Testis (tissue), 2 donors: ENCODE measurements around the gene CDK15.

Source experiments
- POLR2A ChIP-seq: fragments of 450-650 bp; IDR thresholded peaks from one replicate; pipeline ENCODE4 v1.6.1; 2017; ENCODE audit warnings: antibody characterized with exemption, mild to moderate bottlenecking, moderate library complexity
- TF ChIP-seq, protein P1 (sequence below), 3 experiments: fragments of 450-650 bp in 2 of 3; fragments of 200-600 bp in 1 of 3; sonication (generic) in 1 of 3; IDR thresholded peaks; one replicate each; pipeline ENCODE4 v1.5.1; 2016 to 2019; ENCODE audit warnings: antibody characterized with exemption in 3 of 3, mild to moderate bottlenecking in 2 of 3, moderate library complexity in 1 of 3

GRCh38 chr2:201862843-201863242 lies 56.5 kb downstream of the CDK15 start:
- TF ChIP-seq, protein P1, sequence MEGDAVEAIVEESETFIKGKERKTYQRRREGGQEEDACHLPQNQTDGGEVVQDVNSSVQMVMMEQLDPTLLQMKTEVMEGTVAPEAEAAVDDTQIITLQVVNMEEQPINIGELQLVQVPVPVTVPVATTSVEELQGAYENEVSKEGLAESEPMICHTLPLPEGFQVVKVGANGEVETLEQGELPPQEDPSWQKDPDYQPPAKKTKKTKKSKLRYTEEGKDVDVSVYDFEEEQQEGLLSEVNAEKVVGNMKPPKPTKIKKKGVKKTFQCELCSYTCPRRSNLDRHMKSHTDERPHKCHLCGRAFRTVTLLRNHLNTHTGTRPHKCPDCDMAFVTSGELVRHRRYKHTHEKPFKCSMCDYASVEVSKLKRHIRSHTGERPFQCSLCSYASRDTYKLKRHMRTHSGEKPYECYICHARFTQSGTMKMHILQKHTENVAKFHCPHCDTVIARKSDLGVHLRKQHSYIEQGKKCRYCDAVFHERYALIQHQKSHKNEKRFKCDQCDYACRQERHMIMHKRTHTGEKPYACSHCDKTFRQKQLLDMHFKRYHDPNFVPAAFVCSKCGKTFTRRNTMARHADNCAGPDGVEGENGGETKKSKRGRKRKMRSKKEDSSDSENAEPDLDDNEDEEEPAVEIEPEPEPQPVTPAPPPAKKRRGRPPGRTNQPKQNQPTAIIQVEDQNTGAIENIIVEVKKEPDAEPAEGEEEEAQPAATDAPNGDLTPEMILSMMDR (IDR thresholded peaks at IDR 0.05), result no peak
- no peak for TF ChIP-seq POLR2A
